Upper lobe of right lung (tissue), 1 donor: ENCODE data around the gene PLEKHH1. TPM values are rescaled to one million over a fixed set of nuclear protein-coding genes. Genes with fewer than 3 reads are reported as not detected.

ENCODE experiments used
- ATAC-seq: fragments of 200-7000 bp; cut with Tn5 transposase; one replicate; pipeline ENCODE4 v1.9.1; 2020; ENCODE audit warnings: mild to moderate bottlenecking, moderate library complexity
- DNase-seq: peaks from one replicate; pipeline ENCODE4 v3.0.0-alpha.2; 2020
- H3K27ac ChIP-seq: fragments of 200-600 bp; one replicate; pipeline ENCODE4 v1.8.0; 2022
- H3K27me3 ChIP-seq: fragments of 200-600 bp; one replicate; pipeline ENCODE4 v1.8.0; 2022; ENCODE audit warnings: mild to moderate bottlenecking
- H3K36me3 ChIP-seq: fragments of 200-600 bp; one replicate; pipeline ENCODE4 v1.8.0; 2022
- H3K4me1 ChIP-seq: fragments of 200-600 bp; one replicate; pipeline ENCODE4 v1.8.0; 2022
- H3K4me3 ChIP-seq: fragments of 200-600 bp; one replicate; pipeline ENCODE4 v1.8.0; 2022; ENCODE audit warnings: mild to moderate bottlenecking
- H3K9me3 ChIP-seq: fragments of 200-600 bp; one replicate; pipeline ENCODE4 v1.8.0; 2022
- intact Hi-C: fragments of 100-400 bp; cut with DNase I; formaldehyde crosslinking; loops from one replicate; pipeline ENCODE4 v1.11.0; 2022
- total RNA-seq: library from RNA; stranded (reverse); fragmentation: NEBNext Ultra II Directional; extraction: Animal tissue kit (Norgen Biotek cat#: 25700); gene quantifications from one replicate; pipeline ENCODE4 v1.2.1, GENCODE V29; 2021
- TF ChIP-seq, protein P1 (sequence below): fragments of 200-600 bp; IDR thresholded peaks from one replicate; pipeline ENCODE4 v1.8.0; 2022; ENCODE audit warnings: antibody characterized with exemption
- donor health status: DM: no; HTN: yes; CAD: no; lungs with severe emphysema.

PLEKHH1 gene
- total RNA-seq, 1 donor from 2014 or later: 2.3 TPM

DNA sequence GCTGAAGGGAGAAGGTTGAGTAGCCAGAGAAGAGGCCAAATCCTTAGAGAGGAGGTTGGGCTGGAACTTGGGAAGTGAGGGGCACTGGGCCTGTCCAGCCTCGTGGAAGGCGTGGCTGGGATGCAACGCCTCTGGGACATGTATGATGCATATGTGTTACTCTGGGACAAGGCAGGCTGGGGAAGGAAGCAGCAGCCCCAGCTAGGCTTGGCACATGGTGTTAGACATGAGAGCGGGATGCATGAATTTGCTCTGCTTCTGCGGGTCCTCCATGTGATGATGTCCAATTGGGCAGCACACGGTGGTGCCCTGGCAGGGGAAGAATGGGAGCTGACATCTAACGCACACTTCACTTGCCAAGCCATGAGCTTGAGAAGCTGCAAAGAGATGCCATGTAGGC is 21.3 kb downstream of the PLEKHH1 start:
- no peak for ATAC-seq
- Histone ChIP-seq H3K27me3 (no peaks in the 10 kb centered on the region), H3K9me3 (no peaks in the 10 kb centered on the region), H3K4me1 (no peaks in the 10 kb centered on the region), H3K27ac (no peak overlapping the region), H3K36me3 (no peaks in the 10 kb centered on the region), H3K4me3 (no peak overlapping the region)
- TF ChIP-seq, protein P1, sequence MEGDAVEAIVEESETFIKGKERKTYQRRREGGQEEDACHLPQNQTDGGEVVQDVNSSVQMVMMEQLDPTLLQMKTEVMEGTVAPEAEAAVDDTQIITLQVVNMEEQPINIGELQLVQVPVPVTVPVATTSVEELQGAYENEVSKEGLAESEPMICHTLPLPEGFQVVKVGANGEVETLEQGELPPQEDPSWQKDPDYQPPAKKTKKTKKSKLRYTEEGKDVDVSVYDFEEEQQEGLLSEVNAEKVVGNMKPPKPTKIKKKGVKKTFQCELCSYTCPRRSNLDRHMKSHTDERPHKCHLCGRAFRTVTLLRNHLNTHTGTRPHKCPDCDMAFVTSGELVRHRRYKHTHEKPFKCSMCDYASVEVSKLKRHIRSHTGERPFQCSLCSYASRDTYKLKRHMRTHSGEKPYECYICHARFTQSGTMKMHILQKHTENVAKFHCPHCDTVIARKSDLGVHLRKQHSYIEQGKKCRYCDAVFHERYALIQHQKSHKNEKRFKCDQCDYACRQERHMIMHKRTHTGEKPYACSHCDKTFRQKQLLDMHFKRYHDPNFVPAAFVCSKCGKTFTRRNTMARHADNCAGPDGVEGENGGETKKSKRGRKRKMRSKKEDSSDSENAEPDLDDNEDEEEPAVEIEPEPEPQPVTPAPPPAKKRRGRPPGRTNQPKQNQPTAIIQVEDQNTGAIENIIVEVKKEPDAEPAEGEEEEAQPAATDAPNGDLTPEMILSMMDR: no peak
- intact Hi-C loops: no loop called here
- DNase-seq: peak; percentile 30

DNA sequence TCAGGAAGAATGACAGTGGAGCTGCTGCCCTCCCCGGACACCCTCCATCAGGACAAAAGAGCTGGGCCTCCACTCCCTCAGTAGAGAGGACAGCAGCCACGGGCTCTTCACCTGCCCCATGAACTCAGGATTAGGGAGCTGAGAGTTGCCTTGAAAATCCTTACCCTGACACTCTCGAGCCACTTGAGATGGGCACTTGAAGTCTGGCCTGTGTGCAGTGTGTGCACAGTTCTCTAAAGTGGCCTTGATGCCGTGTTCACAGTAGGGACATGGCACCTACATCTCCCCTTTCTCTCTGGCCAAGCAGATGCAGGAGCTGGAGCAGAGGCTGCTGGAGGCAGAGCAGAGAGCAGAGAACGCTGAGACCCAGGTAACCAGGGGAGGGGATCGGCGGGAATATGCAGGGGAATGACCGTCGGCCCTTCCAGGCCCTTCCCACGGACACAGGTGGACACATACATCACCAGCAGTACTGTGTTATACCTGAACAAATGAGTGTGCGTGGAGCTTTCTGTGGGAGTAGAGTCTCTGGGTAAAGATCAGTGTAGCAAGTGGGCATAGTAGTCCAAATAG is 22.5 kb downstream of the PLEKHH1 start:
- TF ChIP-seq, protein P1: no peak
- H3K27ac ChIP-seq: no peak overlapping the region
- intact Hi-C loops: no loop called here
- no peaks in the 10 kb centered on the region for H3K4me1 ChIP-seq
- no peaks in the 10 kb centered on the region for H3K9me3 ChIP-seq
- H3K4me3 ChIP-seq: no peak overlapping the region
- ATAC-seq: peak; percentile 84
- DNase-seq: peak; percentile 70
- H3K27me3 ChIP-seq: no peaks in the 10 kb centered on the region
- H3K36me3 ChIP-seq: no peaks in the 10 kb centered on the region

DNA sequence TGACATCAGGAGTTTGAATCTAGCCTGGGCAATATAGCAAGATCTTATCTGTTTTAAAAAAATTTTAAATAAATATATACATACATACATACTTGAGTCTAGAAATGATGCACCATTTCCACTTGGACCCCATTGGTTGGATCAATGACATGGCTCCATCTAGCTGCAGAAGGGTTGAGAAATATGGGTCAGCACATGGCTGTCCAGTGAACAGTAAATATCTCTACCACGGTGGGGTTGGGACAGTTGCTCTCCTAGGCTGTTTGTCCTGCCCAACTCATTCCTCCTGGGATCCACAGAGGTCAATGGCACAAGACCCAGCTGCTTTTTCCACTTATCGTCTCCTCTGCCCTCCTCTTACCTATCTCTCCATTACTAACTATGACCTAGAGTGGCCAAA is 23.6 kb downstream of the PLEKHH1 start:
- no peak overlapping the region for H3K27ac ChIP-seq

DNA sequence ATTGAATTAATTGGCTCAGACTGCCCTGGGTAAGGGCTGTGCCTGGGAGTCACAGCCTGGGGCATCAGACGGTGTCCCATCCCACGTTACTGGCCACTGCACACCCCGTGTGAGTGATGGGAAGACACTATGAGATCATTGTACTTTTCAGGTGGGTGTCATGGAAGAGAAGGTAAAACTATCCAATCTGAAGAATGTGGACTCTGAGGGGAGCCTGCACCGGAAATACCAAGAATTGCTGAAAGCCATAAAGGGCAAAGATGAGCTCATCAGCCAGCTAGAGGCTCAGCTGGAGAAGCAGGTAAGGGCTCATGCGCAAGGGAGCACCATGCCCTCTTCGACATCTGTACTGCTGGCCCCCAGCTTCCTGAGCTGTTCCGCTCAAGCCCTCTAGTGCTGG is 24.0 kb downstream of the PLEKHH1 start:
- TF ChIP-seq, protein P1: no peak
- intact Hi-C loops: no loop called here
- ATAC-seq (no peak), DNase-seq (no peak)
- Histone ChIP-seq H3K4me1 (no peaks in the 10 kb centered on the region), H3K4me3 (no peak overlapping the region), H3K27me3 (no peaks in the 10 kb centered on the region), H3K36me3 (no peaks in the 10 kb centered on the region), H3K9me3 (no peaks in the 10 kb centered on the region), H3K27ac (no peak overlapping the region)

More for the DNA sequence above, 23.6 kb downstream of the PLEKHH1 start:
- H3K4me3 ChIP-seq: no peak overlapping the region
- TF ChIP-seq, protein P1: no peak
- no peaks in the 10 kb centered on the region for H3K36me3 ChIP-seq
- H3K4me1 ChIP-seq: no peaks in the 10 kb centered on the region
- ATAC-seq: no peak
- H3K9me3 ChIP-seq: no peaks in the 10 kb centered on the region
- intact Hi-C loops: no loop called here
- H3K27me3 ChIP-seq: no peaks in the 10 kb centered on the region
- no peak for DNase-seq

DNA sequence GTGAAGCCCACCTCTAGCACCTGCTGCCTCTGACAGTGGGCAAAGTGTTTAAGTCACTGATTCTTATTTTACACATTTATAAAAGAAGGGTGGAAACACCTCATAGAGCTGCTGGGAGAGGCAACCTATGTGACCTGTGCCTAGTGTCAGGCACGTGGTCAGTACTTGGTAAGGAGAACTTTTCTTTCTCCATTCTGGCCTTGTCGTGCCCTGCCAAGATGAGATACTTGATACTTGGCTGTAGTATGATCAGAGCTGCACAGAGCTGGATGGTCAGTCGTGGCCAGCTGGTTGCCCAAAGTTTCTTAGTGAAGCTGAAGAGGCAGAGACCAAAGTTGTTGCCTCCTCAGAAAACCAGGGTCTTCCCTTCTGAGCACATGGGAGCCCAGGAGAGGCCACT is 24.6 kb downstream of the PLEKHH1 start:
- TF ChIP-seq, protein P1: no peak
- DNase-seq (peak; percentile 28), ATAC-seq (no peak)
- intact Hi-C loops: no loop called here
- no peak overlapping the region for H3K27ac ChIP-seq
- no peaks in the 10 kb centered on the region for H3K27me3 ChIP-seq
- no peaks in the 10 kb centered on the region for H3K36me3 ChIP-seq
- no peaks in the 10 kb centered on the region for H3K9me3 ChIP-seq
- H3K4me3 ChIP-seq: no peak overlapping the region
- H3K4me1 ChIP-seq: no peaks in the 10 kb centered on the region

DNA sequence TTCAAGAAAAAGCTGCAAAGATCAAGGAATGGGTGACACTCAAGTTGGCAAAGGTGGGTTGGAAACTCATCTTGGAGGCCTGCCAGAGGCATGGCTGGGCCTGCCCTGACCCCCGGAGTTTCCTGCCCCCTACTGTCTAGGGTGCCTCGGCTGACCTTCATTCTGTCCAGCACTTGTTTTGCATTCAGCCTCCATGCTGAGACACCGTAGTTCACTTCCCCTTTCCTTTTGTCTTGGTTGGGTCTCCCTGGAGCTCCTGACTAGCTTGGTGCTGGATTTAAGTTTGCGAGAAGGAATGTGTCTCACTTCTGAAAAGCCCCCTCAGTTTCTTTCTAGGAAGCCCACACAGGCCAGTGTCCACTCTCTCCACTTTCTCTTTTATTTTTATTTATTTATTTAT is 26.5 kb downstream of the PLEKHH1 start:
- TF ChIP-seq, protein P1: no peak
- peak; percentile 17 for ATAC-seq
- no peak for DNase-seq
- no peak overlapping the region for H3K27ac ChIP-seq
- no peak overlapping the region for H3K4me3 ChIP-seq
- intact Hi-C loops: no loop called here
- H3K27me3 ChIP-seq: no peaks in the 10 kb centered on the region
- no peaks in the 10 kb centered on the region for H3K4me1 ChIP-seq
- no peaks in the 10 kb centered on the region for H3K36me3 ChIP-seq
- H3K9me3 ChIP-seq: no peaks in the 10 kb centered on the region
